Naive B cell (primary cell): ENCODE measurements around the gene SH3GL3. TPM values are rescaled to one million over a fixed set of nuclear protein-coding genes. Genes with fewer than 3 reads are reported as not detected.

Source experiments
- ATAC-seq, 2 donors: fragments of 150-1000 bp; cut with Tn5 transposase; 2 replicates each; pipeline ENCODE4 v1.10.0; 2021; ENCODE audit warnings: low read depth in 2 of 2, mild to moderate bottlenecking in 2 of 2, moderate library complexity in 2 of 2
- DNase-seq: peaks from one replicate; pipeline ENCODE4 v3.0.0; 2022
- H3K27ac Mint-ChIP-seq, 6 donors: one replicate each; pipeline ENCODE4 v1.8.0; 2020 to 2022; ENCODE audit warnings: mild to moderate bottlenecking in 6 of 6, mixed read lengths in 6 of 6, moderate library complexity in 5 of 6, inconsistent platforms in 2 of 6
- H3K27me3 Mint-ChIP-seq, 3 donors: one replicate each; pipeline ENCODE4 v1.8.0; 2021 to 2022; ENCODE audit warnings: mixed read lengths in 3 of 3, mild to moderate bottlenecking in 1 of 3
- H3K36me3 Mint-ChIP-seq, 2 donors: one replicate each; pipeline ENCODE4 v1.8.0; 2020 to 2022; ENCODE audit warnings: mixed read lengths in 2 of 2, inconsistent platforms in 1 of 2, mild to moderate bottlenecking in 1 of 2
- H3K4me1 Mint-ChIP-seq, 3 donors: one replicate each; pipeline ENCODE4 v1.8.0; 2020 to 2022; ENCODE audit warnings: mixed read lengths in 3 of 3, inconsistent platforms in 1 of 3, mild to moderate bottlenecking in 1 of 3, moderate library complexity in 1 of 3
- H3K4me3 Mint-ChIP-seq, 8 donors: one replicate each; pipeline ENCODE4 v1.8.0; 2020 to 2022; ENCODE audit warnings: mild to moderate bottlenecking in 8 of 8, mixed read lengths in 8 of 8, moderate library complexity in 8 of 8, inconsistent platforms in 2 of 8
- H3K9me3 Mint-ChIP-seq, 7 donors: one replicate each; pipeline ENCODE4 v1.8.0; 2020 to 2022; ENCODE audit warnings: mixed read lengths in 7 of 7, mild to moderate bottlenecking in 5 of 7, inconsistent platforms in 2 of 7, moderate library complexity in 1 of 7
- polyA plus RNA-seq, 6 donors: library from polyadenylated mRNA; unstranded; fragments of 300-500 nt; fragmentation: Illumina TruSeq; gene quantifications; one replicate each; pipeline ENCODE4 v1.2.3, GENCODE V29; 2021; ENCODE audit warnings: low read depth in 6 of 6

Gene SH3GL3
- polyA plus RNA-seq, 6 donors from 2014 or later: not detected

DNA sequence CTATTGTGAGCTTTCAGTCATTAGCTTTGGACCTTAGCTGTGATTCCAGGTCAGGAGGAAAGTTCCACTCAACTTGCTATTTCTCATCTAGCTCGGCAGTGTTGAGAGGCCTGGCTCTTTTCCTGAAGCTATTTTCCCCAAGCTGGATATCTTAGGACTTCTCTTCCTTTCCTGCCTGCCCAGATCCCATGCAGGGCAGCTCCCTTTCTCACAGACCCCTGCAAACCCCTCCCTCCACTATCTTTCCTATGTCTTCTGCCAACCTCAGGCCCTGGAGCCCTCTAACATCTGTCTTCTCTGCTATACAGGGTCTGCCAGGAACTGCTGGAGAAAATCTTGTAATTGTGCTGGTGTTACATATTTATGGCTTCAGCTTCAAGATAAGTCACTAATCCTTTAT lies 49.6 kb downstream of the SH3GL3 start:
- Mint-ChIP-seq H3K4me1 (no peaks in the 10 kb centered on the region), H3K27ac (no peak overlapping the region), H3K9me3 (peaks cover 7 to 23% (median 18%) of the 10 kb centered on the region in 7 donors), H3K27me3 (peaks cover 0 to 5% (median 0%) of the 10 kb centered on the region in 3 donors), H3K36me3 (peaks cover 0 to 8% of the 10 kb centered on the region in 2 donors), H3K4me3 (no peak overlapping the region)
- ATAC-seq (no peak), DNase-seq (no peak)

DNA sequence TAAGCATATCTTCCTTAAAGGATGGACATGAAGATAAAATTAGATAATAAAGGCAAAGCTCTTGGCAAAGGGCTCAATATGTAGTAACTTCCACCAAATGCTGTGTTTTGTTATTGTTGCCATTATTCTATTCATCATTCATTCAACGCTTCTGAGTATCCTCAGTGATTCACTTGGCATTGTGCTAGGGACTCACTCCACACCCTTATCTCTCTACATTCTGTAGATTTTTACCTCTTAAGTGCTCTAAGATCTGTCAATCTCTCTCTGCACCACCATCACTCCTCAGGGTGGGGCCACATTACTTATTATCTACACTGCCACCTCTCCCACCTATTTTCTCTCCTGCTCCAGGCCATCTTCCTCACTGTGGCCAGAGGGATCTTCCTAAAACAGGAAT lies 51.2 kb downstream of the SH3GL3 start:
- Mint-ChIP-seq H3K4me1 (no peaks in the 10 kb centered on the region), H3K9me3 (peaks cover 7 to 23% (median 18%) of the 10 kb centered on the region in 7 donors), H3K27me3 (peaks cover 0 to 5% (median 0%) of the 10 kb centered on the region in 3 donors), H3K27ac (no peak overlapping the region), H3K4me3 (no peak overlapping the region), H3K36me3 (peaks cover 0 to 8% of the 10 kb centered on the region in 2 donors)
- ATAC-seq: no peak
- no peak for DNase-seq

DNA sequence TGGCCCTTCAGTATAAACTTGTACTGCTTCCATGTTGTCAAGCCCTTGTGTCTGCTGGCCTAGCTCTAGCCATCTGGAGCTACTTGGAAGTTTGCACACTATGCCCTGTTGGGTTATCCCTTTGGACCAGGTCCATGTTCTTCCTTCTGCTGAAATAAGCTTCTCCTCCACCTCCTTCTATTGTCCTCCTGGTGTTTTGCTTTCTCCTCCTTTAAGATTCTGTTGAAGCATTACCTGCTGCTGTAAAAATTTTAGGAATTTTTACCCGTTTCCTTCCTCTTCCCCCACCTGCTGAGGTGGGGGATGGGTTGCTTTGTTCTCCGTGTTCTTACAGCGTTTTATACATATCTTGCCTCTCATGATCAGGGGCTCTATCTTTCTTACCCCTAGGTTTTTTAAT lies 51.7 kb downstream of the SH3GL3 start:
- ATAC-seq: no peak
- Mint-ChIP-seq H3K4me3 (no peak overlapping the region), H3K27ac (no peak overlapping the region), H3K4me1 (no peaks in the 10 kb centered on the region), H3K36me3 (peaks cover 0 to 8% of the 10 kb centered on the region in 2 donors), H3K9me3 (peaks cover 7 to 23% (median 18%) of the 10 kb centered on the region in 7 donors), H3K27me3 (peaks cover 0 to 2% (median 0%) of the 10 kb centered on the region in 3 donors)
- no peak for DNase-seq

DNA sequence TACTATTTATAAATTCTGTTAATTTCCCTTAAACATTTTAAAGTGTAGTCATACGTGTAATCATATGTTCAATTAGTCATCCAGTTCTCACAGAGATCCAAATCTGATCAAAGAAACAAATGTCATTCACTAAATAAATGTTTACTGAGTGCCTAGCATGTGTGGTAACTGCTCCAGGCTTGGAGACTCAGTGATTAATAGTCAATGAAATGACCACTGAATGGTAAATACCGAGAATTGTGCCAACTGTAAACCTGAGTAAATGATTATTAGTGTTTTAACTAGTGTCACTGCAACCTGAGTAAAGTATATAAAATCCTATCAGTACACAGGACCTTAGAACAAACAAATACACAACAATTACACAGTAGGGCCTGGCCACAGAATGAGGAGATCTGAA lies 52.3 kb downstream of the SH3GL3 start:
- H3K27ac Mint-ChIP-seq: no peak overlapping the region
- DNase-seq (no peak), ATAC-seq (no peak)
- H3K4me1 Mint-ChIP-seq: no peaks in the 10 kb centered on the region
- H3K9me3 Mint-ChIP-seq: peaks cover 7 to 23% (median 18%) of the 10 kb centered on the region in 7 donors
- peaks cover 0 to 8% of the 10 kb centered on the region in 2 donors for H3K36me3 Mint-ChIP-seq
- no peaks in the 10 kb centered on the region for H3K27me3 Mint-ChIP-seq
- H3K4me3 Mint-ChIP-seq: no peak overlapping the region

DNA sequence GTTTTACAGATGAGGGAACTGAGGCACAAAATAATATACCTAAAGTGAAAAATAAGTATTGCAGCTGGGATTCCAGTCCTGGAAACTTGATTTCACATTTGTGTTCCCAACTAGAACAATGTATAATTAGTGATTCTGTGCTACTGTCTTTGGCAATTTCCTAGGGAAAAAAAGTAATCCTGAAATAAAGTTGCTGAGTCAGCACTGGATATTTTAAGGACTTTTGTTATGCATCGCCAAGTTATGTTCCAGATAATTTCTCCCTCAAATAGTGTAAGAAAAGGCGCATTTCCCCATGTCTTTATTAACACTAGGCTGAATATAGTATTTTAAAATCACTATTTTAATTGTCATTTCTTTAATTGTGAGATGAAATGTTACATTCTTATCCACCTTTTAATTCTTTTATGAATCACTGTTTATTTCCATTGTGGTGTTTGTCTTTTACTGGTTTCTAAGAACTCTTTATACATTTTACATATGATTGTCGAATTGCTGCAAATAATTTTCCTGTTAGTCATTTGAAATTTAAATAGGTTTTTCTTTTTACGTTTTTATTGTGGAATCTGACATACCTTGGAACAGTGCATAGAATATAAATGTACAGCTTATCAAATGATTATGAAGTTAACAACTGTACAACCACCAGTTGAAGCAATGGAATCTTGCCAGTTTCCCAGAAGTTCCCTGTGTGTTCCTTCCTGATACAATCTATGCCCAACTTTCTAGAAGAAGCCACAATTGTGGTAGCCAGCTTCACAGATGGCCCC lies 56.6 kb downstream of the SH3GL3 start:
- no peaks in the 10 kb centered on the region for H3K4me1 Mint-ChIP-seq
- peaks cover 0 to 6% (median 3%) of the 10 kb centered on the region in 7 donors for H3K9me3 Mint-ChIP-seq

DNA sequence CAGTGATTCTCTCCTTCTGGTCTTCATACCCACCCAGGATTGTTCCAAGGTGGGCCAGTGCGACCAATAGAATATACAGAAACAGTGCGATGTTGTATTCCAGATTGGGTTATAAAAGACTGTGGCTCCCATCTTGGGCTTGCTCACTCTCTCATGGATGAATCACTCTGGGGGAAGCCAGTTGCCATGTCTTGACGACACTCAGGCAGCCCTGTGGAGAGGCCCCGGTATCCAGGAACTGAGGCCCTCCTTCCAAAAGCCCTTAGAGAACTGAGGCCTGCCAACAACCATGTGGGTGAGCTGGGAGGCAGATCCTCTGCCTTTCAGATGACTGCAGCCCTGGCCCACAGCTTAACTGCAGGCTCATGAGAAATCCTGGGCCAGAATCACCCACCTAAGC lies 57.2 kb downstream of the SH3GL3 start:
- no peak overlapping the region for H3K27ac Mint-ChIP-seq
- DNase-seq: no peak
- no peaks in the 10 kb centered on the region for H3K36me3 Mint-ChIP-seq
- no peak overlapping the region for H3K4me3 Mint-ChIP-seq
- peaks cover 0 to 4% (median 0%) of the 10 kb centered on the region in 7 donors for H3K9me3 Mint-ChIP-seq
- H3K27me3 Mint-ChIP-seq: peaks cover 0 to 11% (median 4%) of the 10 kb centered on the region in 3 donors
- H3K4me1 Mint-ChIP-seq: no peaks in the 10 kb centered on the region
- no peak for ATAC-seq

More for the DNA sequence above, 56.6 kb downstream of the SH3GL3 start:
- ATAC-seq (no peak), DNase-seq (no peak)
- Mint-ChIP-seq H3K36me3 (peaks cover 0 to 2% of the 10 kb centered on the region in 2 donors), H3K27me3 (peaks cover 0 to 5% (median 4%) of the 10 kb centered on the region in 3 donors), H3K4me3 (no peak overlapping the region), H3K27ac (no peak overlapping the region)

DNA sequence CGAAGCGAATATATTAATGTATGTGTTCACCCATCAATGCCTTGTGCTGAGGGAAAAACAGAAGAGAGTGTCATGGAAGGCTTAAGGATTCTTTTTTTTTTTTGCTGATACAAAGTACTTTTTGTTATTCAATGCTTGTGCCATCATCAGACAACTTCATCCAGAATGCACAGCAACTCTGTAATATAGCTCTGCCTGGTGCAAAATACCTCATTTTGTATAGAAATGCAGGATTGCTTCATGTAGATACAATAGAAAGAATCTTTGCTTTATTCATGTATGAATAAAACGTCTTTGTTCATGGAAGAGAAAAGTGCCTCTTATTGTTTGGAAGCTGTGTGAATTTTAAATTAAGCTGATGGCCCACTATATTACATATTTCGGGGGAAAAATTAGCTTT lies 62.9 kb downstream of the SH3GL3 start:
- Mint-ChIP-seq H3K4me1 (no peaks in the 10 kb centered on the region), H3K27me3 (peaks cover 4 to 16% (median 10%) of the 10 kb centered on the region in 3 donors), H3K36me3 (no peaks in the 10 kb centered on the region), H3K4me3 (no peak overlapping the region), H3K27ac (no peak overlapping the region), H3K9me3 (peaks cover 0 to 2% (median 0%) of the 10 kb centered on the region in 7 donors)
- DNase-seq (no peak), ATAC-seq (no peak)

DNA sequence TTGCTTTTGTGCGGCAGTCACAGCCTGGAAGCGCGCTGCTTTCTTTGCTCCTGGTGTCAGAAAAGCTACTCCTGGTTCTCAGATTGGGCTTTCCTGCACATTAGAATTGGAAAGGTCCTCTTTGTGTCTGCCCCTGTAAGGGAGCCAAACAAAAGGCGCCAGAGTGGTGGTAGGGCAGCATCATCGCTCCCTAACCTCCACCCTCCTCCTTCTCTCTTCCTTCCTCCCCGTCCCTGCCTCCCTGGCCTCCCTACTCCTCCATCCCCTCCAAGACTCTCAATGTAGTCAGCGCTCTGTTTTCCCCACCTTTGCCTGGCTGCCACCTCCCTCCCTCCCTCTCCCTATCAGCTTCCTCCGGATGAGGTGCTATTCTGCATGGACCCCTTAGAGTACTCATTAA lies 65.3 kb downstream of the SH3GL3 start:
- H3K36me3 Mint-ChIP-seq: no peaks in the 10 kb centered on the region
- DNase-seq (no peak), ATAC-seq (no peak)
- no peak overlapping the region for H3K27ac Mint-ChIP-seq
- peaks cover 0 to 5% (median 0%) of the 10 kb centered on the region in 7 donors for H3K9me3 Mint-ChIP-seq
- H3K4me3 Mint-ChIP-seq: no peak overlapping the region
- H3K4me1 Mint-ChIP-seq: no peaks in the 10 kb centered on the region
- peaks cover 4 to 16% (median 10%) of the 10 kb centered on the region in 3 donors for H3K27me3 Mint-ChIP-seq

DNA sequence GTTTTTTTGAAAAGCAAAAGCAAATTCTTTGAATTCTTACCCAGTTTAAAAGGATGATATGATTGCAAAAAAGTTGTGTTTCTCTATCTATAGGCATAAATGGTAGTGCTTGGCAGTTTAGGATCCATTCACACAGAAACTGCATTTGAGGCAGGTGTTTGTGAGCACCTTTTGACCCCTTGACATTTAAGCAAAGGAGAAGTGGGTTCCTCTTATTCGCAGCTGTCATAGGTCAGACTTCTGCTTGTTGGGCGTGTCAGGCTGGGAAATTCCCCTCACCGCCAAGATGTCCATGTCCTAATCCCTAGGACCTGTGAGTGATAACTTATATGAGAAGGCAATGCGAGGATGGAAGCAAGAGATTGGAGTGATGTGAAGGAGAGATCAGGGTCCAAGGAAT lies 67.4 kb downstream of the SH3GL3 start:
- ATAC-seq: no peak
- no peaks in the 10 kb centered on the region for H3K36me3 Mint-ChIP-seq
- no peak for DNase-seq
- peaks cover 0 to 6% (median 4%) of the 10 kb centered on the region in 7 donors for H3K9me3 Mint-ChIP-seq
- peaks cover 0 to 15% (median 3%) of the 10 kb centered on the region in 3 donors for H3K27me3 Mint-ChIP-seq
- no peak overlapping the region for H3K27ac Mint-ChIP-seq
- no peak overlapping the region for H3K4me3 Mint-ChIP-seq
- no peaks in the 10 kb centered on the region for H3K4me1 Mint-ChIP-seq

DNA sequence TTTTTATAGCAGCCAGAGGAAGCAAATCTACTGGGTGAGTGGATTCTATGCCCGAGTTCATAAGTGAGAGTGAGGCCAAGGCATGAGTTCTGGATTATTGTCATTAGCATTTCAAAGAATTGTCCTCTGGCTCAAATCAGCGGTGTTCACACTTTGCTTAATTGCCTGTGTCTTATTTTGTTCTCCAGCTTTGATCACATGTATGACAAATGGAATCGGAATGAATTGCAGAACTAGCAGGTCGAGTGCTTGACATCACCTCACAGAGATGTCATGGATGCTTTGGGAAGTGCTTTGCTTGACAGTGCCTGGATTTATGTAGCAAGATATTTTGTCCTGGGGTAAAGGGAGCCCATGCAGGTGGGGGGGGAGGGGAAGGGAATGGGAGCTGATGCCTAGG lies 68.0 kb downstream of the SH3GL3 start:
- peaks cover 0 to 6% (median 4%) of the 10 kb centered on the region in 7 donors for H3K9me3 Mint-ChIP-seq
- no peak for DNase-seq
- no peaks in the 10 kb centered on the region for H3K4me1 Mint-ChIP-seq
- no peak overlapping the region for H3K4me3 Mint-ChIP-seq
- no peak overlapping the region for H3K27ac Mint-ChIP-seq
- H3K27me3 Mint-ChIP-seq: peaks cover 0 to 17% (median 0%) of the 10 kb centered on the region in 3 donors
- no peaks in the 10 kb centered on the region for H3K36me3 Mint-ChIP-seq
- ATAC-seq: no peak

DNA sequence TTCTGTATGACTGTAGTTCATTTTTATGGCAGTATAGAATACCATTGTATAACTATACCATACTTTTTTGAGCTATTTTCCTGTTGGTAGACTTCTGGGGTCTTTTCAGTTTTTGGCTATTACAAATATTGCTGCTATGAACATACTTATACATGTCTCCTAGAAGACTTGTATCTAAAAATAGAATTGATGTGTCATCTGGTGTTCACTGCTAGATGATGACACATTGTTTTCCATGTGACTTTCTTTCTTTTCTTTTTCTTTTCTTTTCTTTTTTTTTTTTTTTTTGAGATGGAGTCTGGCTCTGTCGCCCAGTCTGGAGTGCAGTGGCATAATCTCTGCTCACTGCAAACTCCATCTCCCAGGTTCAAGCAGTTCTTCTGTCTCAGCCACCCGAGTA lies 69.8 kb downstream of the SH3GL3 start:
- no peak for DNase-seq
- Mint-ChIP-seq H3K36me3 (no peaks in the 10 kb centered on the region), H3K4me1 (no peaks in the 10 kb centered on the region), H3K4me3 (no peak overlapping the region), H3K27me3 (peaks cover 4 to 25% (median 12%) of the 10 kb centered on the region in 3 donors), H3K27ac (no peak overlapping the region), H3K9me3 (peaks cover 0 to 10% (median 4%) of the 10 kb centered on the region in 7 donors)
- ATAC-seq: no peak

DNA sequence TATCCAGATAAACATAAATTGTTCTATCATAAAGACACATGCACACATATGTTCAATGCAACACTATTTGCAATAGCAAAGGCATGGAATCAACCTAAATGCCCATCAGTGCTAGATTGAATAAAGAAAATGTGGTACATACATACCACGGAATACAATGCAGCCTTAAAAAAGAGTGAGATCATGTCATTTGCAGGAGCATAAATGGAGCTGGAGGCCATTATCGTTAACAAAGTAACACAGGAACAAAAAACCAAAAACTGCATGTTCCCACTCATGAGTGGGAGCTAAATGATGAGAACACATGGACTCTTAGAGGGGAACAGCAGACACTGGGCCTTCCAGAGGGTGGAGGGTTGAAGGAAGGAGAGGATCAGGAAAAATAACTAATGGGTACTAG lies 79.2 kb downstream of the SH3GL3 start:
- DNase-seq (no peak), ATAC-seq (no peak)
- peaks cover 0 to 13% of the 10 kb centered on the region in 2 donors for H3K36me3 Mint-ChIP-seq
- H3K4me3 Mint-ChIP-seq: no peak overlapping the region
- peaks cover 9 to 35% (median 21%) of the 10 kb centered on the region in 7 donors for H3K9me3 Mint-ChIP-seq
- H3K4me1 Mint-ChIP-seq: no peaks in the 10 kb centered on the region
- no peak overlapping the region for H3K27ac Mint-ChIP-seq
- H3K27me3 Mint-ChIP-seq: peaks cover 9 to 19% (median 12%) of the 10 kb centered on the region in 3 donors

DNA sequence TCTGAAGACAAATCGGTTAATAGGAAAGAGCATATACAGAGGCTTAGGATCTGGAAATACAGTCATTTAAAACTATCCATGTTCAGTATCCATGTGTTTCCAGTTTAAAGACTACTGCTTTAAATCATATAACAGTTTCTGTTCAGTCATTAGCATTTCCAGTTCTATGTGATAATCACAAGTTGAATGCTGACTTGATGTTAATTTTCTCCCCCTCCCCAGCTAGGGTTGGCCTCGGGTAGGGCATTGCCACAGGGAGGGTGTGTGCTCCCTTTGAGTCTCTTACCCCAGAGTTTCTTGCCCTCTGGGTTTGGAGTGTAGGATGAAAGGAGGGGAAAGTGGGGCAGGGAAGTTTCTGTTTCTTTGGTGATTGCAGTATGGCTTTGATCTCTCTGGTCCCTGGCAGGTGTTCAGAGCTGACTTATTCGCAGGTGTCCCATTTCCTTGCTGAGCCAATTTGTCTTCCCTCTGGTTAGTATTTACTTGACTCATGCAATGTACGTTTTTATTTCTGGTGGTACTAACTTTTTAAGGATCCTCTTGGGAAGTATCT lies 86.3 kb downstream of the SH3GL3 start:
- H3K27me3 Mint-ChIP-seq: no peaks in the 10 kb centered on the region
- peaks cover 0 to 4% of the 10 kb centered on the region in 2 donors for H3K36me3 Mint-ChIP-seq
- no peak for DNase-seq
- no peak for ATAC-seq
- H3K27ac Mint-ChIP-seq: no peak overlapping the region
- peaks cover 0 to 7% (median 4%) of the 10 kb centered on the region in 7 donors for H3K9me3 Mint-ChIP-seq
- no peak overlapping the region for H3K4me3 Mint-ChIP-seq
- no peaks in the 10 kb centered on the region for H3K4me1 Mint-ChIP-seq

DNA sequence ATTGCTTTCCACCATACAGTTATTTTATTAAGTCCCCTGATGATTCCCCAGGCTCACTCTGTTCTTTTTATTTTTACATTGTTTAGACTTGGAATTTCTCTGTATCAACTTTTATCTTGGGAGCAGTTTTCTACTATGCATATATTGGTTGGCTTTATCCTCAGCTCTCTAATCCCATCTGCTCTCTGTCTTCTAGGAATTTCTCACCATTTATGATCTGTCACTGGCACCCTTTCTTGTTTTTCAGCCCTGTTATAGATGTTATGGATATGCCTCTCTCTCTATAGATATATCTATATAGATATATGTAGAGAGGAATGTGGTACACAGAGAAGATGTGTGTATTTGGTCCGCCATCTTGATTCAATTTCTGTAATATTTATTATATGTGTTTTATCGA lies 90.5 kb downstream of the SH3GL3 start:
- ATAC-seq: no peak
- H3K4me3 Mint-ChIP-seq: no peak overlapping the region
- H3K27ac Mint-ChIP-seq: no peak overlapping the region
- H3K9me3 Mint-ChIP-seq: peaks cover 0 to 7% (median 0%) of the 10 kb centered on the region in 7 donors
- H3K27me3 Mint-ChIP-seq: peaks cover 0 to 13% (median 0%) of the 10 kb centered on the region in 3 donors
- DNase-seq: no peak
- H3K36me3 Mint-ChIP-seq: no peaks in the 10 kb centered on the region
- H3K4me1 Mint-ChIP-seq: no peaks in the 10 kb centered on the region
